Measurements from ENCODE around the gene WNT9A. TPM values are rescaled to one million over a fixed set of nuclear protein-coding genes. Genes with fewer than 3 reads are reported as not detected.

The WNT9A gene
- total and polyA plus RNA-seq, 2 of the 4 experiments (the other 2 are of a cell fraction), result 0.18 to 0.36 TPM

DNA sequence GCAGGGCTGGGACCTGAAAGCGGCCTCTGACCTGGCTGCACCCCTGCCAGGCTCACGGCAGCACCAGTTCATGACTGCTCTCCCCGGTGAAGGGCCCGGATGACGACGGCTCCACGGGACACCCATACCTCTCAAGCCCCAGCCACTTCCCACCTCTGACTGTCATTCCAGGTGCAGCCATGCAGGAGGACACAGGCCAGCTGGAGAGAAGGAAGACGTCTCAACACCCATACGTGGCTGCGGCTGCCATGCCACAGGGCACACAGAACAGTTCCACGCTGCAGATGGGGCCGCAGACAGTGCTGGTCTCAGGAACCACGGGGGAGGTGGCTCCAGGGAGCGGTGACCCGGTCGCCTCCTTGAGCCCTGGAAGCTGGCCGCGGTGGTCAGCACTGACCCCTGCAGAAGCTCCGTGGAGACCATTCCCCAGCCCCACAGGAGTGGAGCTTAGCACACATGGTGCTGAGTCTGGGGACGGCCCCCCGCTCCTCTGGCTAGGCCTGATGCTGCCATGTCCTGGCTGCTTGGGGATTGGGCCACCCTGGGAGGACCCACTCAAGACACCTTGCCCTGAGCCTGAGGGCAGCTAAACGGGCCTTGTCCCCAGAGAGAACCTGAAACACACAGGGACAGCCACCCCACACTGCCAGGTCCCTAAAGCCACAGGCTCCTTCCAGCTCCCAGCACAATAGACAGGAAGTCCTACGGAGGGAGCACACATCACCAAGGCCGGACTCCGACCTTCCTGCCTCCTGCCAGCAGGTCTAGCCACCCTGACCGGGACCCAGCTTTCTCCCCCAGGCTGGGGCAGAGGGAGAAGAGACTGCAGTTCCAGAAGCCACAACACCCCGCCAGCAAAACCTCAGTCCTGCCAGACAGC lies 8.6 kb downstream of the WNT9A start:
- no peaks in the 10 kb centered on the region for H3K4me1 ChIP-seq (ENCODE audit: control insufficient read depth, insufficient read depth, low read length)
- no peak for DNase-seq
- no peak overlapping the region for H3K4me3 ChIP-seq (ENCODE audit: insufficient read depth, low read depth, low read length)
- no peak overlapping the region for H3K9ac ChIP-seq (ENCODE audit: low read depth, low read length)
- no peak overlapping the region for H4K8ac ChIP-seq (ENCODE audit: low read depth in 2 of 2, low read length in 2 of 2)
- no peak overlapping the region for H2BK5ac ChIP-seq (ENCODE audit: low read depth, low read length, poor library complexity, severe bottlenecking)
- H2BK15ac ChIP-seq (ENCODE audit: low read depth, low read length), result no peak overlapping the region
- H3K27ac ChIP-seq (ENCODE audit: insufficient read depth, low read length), result no peak overlapping the region
- intact Hi-C loops (cut with micrococcal nuclease), result no loop called here
- H3K36me3 ChIP-seq (ENCODE audit: control insufficient read depth, insufficient read depth, low read length), result no peaks in the 10 kb centered on the region
- H4K20me1 ChIP-seq (ENCODE audit: insufficient read depth, low read length), result no peaks in the 10 kb centered on the region
- CTCF ChIA-PET, result no interaction called here
- no peak overlapping the region for H2BK120ac ChIP-seq (ENCODE audit: low read depth, low read length)
- no peak overlapping the region for H4K91ac ChIP-seq (ENCODE audit: insufficient read depth, low read depth, low read length)
- H2BK20ac ChIP-seq (ENCODE audit: low read depth, low read length), result no peak overlapping the region
- H3K14ac ChIP-seq (replicated peaks; ENCODE audit: low read depth, low read length), result no peak overlapping the region
- WGBS, 2 experiments (ENCODE audit: extremely low coverage in 2 of 2, insufficient read length in 1 of 2), result 92% methylated on average over 5 of the region's 27 CpGs; no CpG with 5 or more reads in 1 of the 2 experiments
- H3K79me1 ChIP-seq (ENCODE audit: low read depth in 1 of 2, low read length in 2 of 2), result no peaks in the 10 kb centered on the region
- H2AFZ ChIP-seq (replicated peaks; ENCODE audit: low read length, poor library complexity), result no peak overlapping the region
- in situ Hi-C loops (cut with MboI; ENCODE audit: low sequenced_read_pairs), result loop anchor here (25.0 kb wide), 1 partner anchor 452 kb away; no protein-coding TSS in a partner anchor
- no peak overlapping the region for H4K5ac ChIP-seq (ENCODE audit: low read depth, low read length)
- H2AK5ac ChIP-seq (ENCODE audit: low read depth, low read length), result no peak overlapping the region
- H3K27me3 ChIP-seq (ENCODE audit: control insufficient read depth, insufficient read depth, low read length), result no peaks in the 10 kb centered on the region; the same call in 1 of the 2 replicates
- BruUV-seq (replicated peaks), result no TSS peak
- H3K9me1 ChIP-seq (ENCODE audit: insufficient read depth, low read length), result no peaks in the 10 kb centered on the region
- H3K56ac ChIP-seq (ENCODE audit: extremely low read depth, insufficient read depth, low read length), result no peak overlapping the region
- H3K23ac ChIP-seq (ENCODE audit: low read depth, low read length), result no peak overlapping the region
- POLR2A ChIA-PET (ENCODE audit: unreplicated experiment), result no interaction called here
- no peak overlapping the region for H3K4ac ChIP-seq (ENCODE audit: low read depth, low read length)
- no peak for TF ChIP-seq CHD1 (IDR thresholded peaks at IDR 0.05; ENCODE audit: low read depth, low read length)
- TF ChIP-seq CEBPB (IDR thresholded peaks at IDR 0.05; ENCODE audit: low read depth, low read length), result no peak
- no peak for TF ChIP-seq RAD21 (IDR thresholded peaks at IDR 0.05; ENCODE audit: low read length)
- TF ChIP-seq FOS (IDR thresholded peaks at IDR 0.05; ENCODE audit: low read depth, low read length), result no peak
- TF ChIP-seq BHLHE40 (IDR thresholded peaks at IDR 0.05; ENCODE audit: low read depth, low read length), result no peak
- TF ChIP-seq, protein P1, sequence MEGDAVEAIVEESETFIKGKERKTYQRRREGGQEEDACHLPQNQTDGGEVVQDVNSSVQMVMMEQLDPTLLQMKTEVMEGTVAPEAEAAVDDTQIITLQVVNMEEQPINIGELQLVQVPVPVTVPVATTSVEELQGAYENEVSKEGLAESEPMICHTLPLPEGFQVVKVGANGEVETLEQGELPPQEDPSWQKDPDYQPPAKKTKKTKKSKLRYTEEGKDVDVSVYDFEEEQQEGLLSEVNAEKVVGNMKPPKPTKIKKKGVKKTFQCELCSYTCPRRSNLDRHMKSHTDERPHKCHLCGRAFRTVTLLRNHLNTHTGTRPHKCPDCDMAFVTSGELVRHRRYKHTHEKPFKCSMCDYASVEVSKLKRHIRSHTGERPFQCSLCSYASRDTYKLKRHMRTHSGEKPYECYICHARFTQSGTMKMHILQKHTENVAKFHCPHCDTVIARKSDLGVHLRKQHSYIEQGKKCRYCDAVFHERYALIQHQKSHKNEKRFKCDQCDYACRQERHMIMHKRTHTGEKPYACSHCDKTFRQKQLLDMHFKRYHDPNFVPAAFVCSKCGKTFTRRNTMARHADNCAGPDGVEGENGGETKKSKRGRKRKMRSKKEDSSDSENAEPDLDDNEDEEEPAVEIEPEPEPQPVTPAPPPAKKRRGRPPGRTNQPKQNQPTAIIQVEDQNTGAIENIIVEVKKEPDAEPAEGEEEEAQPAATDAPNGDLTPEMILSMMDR (conservative IDR thresholded peaks at IDR 0.05; ENCODE audit: low read depth, low read length), result no peak
- TF ChIP-seq MAFK (IDR thresholded peaks at IDR 0.05; ENCODE audit: low read depth, low read length), result no peak
- no peak for TF ChIP-seq RFX5 (IDR thresholded peaks at IDR 0.05; ENCODE audit: low read depth, low read length)
- no peak for TF ChIP-seq MAZ (IDR thresholded peaks at IDR 0.05; ENCODE audit: borderline replicate concordance, low read depth, low read length)
- no peak for TF ChIP-seq SMC3 (IDR thresholded peaks at IDR 0.05; ENCODE audit: low read depth, low read length)
- no peak for TF ChIP-seq RCOR1 (IDR thresholded peaks at IDR 0.05; ENCODE audit: insufficient replicate concordance, low read length)
- TF ChIP-seq POLR2A (IDR thresholded peaks at IDR 0.05; ENCODE audit: low read depth, low read length), result no peak
- no peak for TF ChIP-seq NFE2L2 (IDR thresholded peaks at IDR 0.05; ENCODE audit: low read depth, low read length)
- dilution Hi-C loops (cut with HindIII; ENCODE audit: low sequenced_read_pairs, unreplicated experiment), result no loop called here
- no peak overlapping the region for H3K4me2 ChIP-seq (ENCODE audit: low read depth, low read length)
- peaks cover 16% of the 10 kb centered on the region; the same call in 1 of the 2 replicates for H3K9me3 ChIP-seq (ENCODE audit: control insufficient read depth, insufficient read depth, low read length)
- H3K18ac ChIP-seq (ENCODE audit: low read depth, low read length), result no peak overlapping the region
- no peak overlapping the region for H2AK9ac ChIP-seq (replicated peaks; ENCODE audit: low read depth, low read length, poor library complexity)
- ATAC-seq (ENCODE audit: low read depth), result no peak
